ENCODE data around the gene VPS39.

DNA sequence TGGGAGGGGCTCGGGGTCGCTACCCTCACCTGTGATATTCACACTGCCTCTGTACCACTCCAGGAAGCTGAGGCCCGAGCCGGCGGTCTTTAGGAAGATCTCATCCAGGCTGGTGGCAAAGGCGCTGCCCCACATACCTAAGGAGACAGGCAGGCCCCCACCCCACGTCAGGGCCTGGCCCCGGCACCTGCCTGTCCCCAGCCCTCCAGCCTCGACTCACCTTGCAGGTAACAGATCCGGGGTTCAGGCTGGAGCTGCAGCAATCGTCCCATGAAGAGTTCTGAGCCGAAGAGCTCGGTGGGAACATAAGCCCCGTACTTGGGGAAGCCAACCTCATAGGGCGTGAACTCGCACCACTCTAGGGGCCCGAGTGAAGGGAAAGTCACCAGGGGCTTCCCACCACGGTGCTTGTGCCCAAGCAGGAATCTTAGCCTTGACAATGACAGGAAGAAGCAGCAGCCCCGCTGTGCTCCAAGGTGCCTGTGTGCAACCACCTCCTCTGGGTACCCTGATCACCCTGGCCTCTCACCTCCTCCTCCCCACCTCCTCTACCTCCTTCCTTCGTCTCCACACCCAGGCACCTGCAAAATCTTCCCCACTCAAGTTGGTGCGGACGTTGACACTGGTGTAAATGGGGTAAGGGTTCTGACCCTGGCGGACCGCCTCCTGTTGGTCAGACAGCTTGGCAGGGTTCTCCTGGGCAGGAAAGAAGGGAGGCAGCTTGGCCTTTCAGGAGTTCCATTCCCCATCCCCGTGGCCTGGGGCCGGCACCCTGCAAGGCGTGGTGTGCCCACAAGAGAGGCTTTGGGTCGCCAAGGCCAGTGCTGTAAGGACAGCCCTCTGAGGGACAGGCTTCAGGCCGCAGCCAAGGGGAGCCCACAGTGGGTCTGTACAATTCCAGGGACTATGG lies 62.3 kb downstream of the VPS39 start:
- TF ChIP-seq EZH2phosphoT487 (IDR thresholded peaks at IDR 0.05; ENCODE audit: low read depth) (no peak), CTCF (IDR thresholded peaks at IDR 0.05; ENCODE audit: low read depth, low read length) (no peak)
